Sigmoid colon (tissue), 4 donors: ENCODE results near the gene DNALI1.

ENCODE experiments used
- EP300 ChIP-seq, 4 donors: sonication (generic); formaldehyde crosslinking; IDR thresholded peaks; one replicate each; pipeline ENCODE4 v1.6.1; 2017; ENCODE audit warnings: antibody characterized with exemption in 4 of 4
- POLR2A ChIP-seq, 2 donors: fragments of 450-650 bp; IDR thresholded peaks; one replicate each; pipeline ENCODE4 v1.6.1; 2016; ENCODE audit warnings: antibody characterized with exemption in 2 of 2, mild to moderate bottlenecking in 2 of 2, moderate library complexity in 2 of 2
- POLR2AphosphoS5 ChIP-seq, 4 donors: sonication (generic); formaldehyde crosslinking; IDR thresholded peaks; one replicate each; pipeline ENCODE4 v1.6.1; 2017; ENCODE audit warnings: antibody characterized with exemption in 4 of 4
- TF ChIP-seq, protein P1 (sequence below), 4 experiments: fragments of 450-650 bp in 3 of 4; fragments of 200-600 bp in 1 of 4; IDR thresholded peaks; one replicate each; pipeline ENCODE4 v1.5.1; 2016 to 2019; ENCODE audit warnings: antibody characterized with exemption in 4 of 4, mild to moderate bottlenecking in 3 of 4, moderate library complexity in 2 of 4

- no peak for TF ChIP-seq POLR2AphosphoS5 (IDR thresholded peaks at IDR 0.05)
- TF ChIP-seq, protein P1, sequence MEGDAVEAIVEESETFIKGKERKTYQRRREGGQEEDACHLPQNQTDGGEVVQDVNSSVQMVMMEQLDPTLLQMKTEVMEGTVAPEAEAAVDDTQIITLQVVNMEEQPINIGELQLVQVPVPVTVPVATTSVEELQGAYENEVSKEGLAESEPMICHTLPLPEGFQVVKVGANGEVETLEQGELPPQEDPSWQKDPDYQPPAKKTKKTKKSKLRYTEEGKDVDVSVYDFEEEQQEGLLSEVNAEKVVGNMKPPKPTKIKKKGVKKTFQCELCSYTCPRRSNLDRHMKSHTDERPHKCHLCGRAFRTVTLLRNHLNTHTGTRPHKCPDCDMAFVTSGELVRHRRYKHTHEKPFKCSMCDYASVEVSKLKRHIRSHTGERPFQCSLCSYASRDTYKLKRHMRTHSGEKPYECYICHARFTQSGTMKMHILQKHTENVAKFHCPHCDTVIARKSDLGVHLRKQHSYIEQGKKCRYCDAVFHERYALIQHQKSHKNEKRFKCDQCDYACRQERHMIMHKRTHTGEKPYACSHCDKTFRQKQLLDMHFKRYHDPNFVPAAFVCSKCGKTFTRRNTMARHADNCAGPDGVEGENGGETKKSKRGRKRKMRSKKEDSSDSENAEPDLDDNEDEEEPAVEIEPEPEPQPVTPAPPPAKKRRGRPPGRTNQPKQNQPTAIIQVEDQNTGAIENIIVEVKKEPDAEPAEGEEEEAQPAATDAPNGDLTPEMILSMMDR (IDR thresholded peaks at IDR 0.05) = no peak
- TF ChIP-seq EP300 (IDR thresholded peaks at IDR 0.05) = no peak
- TF ChIP-seq POLR2A (IDR thresholded peaks at IDR 0.05) = no peak
These were observed 8.2 kb downstream of the DNALI1 start for GRCh38 chr1:37564892-37565291.
